ENCODE results near the gene SEC16A. TPM values are rescaled to one million over a fixed set of nuclear protein-coding genes. Genes with fewer than 3 reads are reported as not detected.
A peak's percentile ranks its signal among the peaks of the same experiment; 100 is the strongest.

The SEC16A gene
- total and polyA plus RNA-seq, 3 experiments from 2014 or later: 42.9 to 78.0 (median 75.5) TPM

DNA sequence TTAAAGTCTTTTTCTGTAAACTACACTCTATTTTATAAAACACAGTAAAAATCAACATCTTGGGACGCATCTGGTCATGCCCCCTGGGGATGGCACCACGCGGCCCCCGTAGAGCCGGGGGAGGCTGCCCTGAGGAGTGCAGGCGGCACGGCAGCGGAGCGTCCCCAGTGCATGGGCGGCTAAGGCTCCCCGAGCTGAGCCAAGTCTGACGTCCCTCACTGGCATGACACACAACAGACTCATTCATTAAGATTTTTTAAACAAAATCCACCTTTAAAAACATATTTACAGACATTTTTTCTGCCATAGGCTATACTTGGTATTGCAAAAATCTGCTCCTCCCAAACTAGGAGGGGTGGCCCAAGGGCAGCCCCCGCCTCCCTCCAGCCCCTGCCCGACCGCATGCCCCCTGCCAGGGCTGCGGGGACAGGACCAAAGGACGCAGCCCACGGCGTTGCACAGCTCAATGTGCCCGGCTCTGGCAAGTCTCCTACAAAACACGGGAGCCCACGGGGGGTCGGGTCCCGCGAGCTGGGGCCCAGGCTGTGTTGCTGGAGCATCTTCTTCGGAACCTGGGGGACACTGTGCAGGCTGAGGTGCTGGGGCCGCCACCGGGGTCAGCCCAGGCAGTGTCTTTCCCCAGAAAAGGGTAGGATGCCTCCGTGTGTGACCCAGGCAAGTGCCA lies 11.8 kb upstream of the SEC16A start:
- Histone ChIP-seq H3K9me3 (ENCODE audit: low read length) (no peaks in the 10 kb centered on the region), H3K36me3 (ENCODE audit: insufficient read depth, low read length) (peaks cover 10% of the 10 kb centered on the region), H3K4me1 (ENCODE audit: insufficient read depth, low read length) (no peaks in the 10 kb centered on the region), H3K27ac (ENCODE audit: low read depth, low read length) (no peak overlapping the region), H3K4me3 (ENCODE audit: low read length) (no peak overlapping the region), H3K27me3 (ENCODE audit: insufficient read depth, low read length, poor library complexity, severe bottlenecking) (no peaks in the 10 kb centered on the region)
- no peak overlapping the region for H3K4me3 Mint-ChIP-seq
- ChIA-PET CTCF (interaction anchor here (1.0 kb wide), 1 partner anchor 10 kb away, joined by 4 read pairs; no protein-coding TSS in a partner anchor), POLR2A (no interaction called here)
- H3K9me3 Mint-ChIP-seq: no peaks in the 10 kb centered on the region
- DNase-seq: no peak
- no peaks in the 10 kb centered on the region for H3K27me3 Mint-ChIP-seq
- no peak overlapping the region for H3K27ac Mint-ChIP-seq
- H3K36me3 Mint-ChIP-seq: peaks cover 0 to 38% (median 0%) of the 10 kb centered on the region in 3 donors
- H3K4me1 Mint-ChIP-seq: no peaks in the 10 kb centered on the region

DNA sequence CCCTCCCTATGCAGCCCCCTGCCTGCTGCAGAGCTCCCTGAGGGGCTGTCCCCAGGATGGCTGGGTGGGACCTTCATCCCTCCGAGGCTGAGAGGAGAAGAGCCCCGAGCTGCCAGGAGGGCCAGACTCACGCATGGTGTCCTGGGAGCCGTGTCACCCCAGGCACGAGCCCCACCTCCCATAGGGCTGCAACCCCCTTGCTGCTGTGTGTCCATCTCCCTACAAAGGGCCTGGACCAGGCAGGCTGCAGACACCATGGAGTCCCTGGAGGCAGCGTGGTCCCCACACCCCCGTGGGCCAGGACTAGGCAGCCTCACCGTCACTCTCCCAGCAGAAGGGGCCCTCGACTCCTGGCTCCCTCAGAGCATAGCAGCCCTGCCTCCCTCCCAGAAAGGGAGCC lies 11.2 kb upstream of the SEC16A start:
- no peaks in the 10 kb centered on the region for H3K9me3 Mint-ChIP-seq
- POLR2A ChIA-PET: no interaction called here
- H3K36me3 Mint-ChIP-seq: peaks cover 0 to 32% (median 0%) of the 10 kb centered on the region in 3 donors
- no peaks in the 10 kb centered on the region for H3K27me3 ChIP-seq (ENCODE audit: insufficient read depth, low read length, poor library complexity, severe bottlenecking)
- H3K4me1 Mint-ChIP-seq: no peaks in the 10 kb centered on the region
- H3K9me3 ChIP-seq (ENCODE audit: low read length): no peaks in the 10 kb centered on the region
- no peaks in the 10 kb centered on the region for H3K27me3 Mint-ChIP-seq
- CTCF ChIA-PET: no interaction called here
- H3K4me1 ChIP-seq (ENCODE audit: insufficient read depth, low read length): no peaks in the 10 kb centered on the region
- no peak overlapping the region for H3K4me3 ChIP-seq (ENCODE audit: low read length)
- H3K4me3 Mint-ChIP-seq: no peak overlapping the region
- H3K36me3 ChIP-seq (ENCODE audit: insufficient read depth, low read length): peaks cover 7% of the 10 kb centered on the region
- no peak overlapping the region for H3K27ac ChIP-seq (ENCODE audit: low read depth, low read length)
- no peak for DNase-seq
- H3K27ac Mint-ChIP-seq: no peak overlapping the region

DNA sequence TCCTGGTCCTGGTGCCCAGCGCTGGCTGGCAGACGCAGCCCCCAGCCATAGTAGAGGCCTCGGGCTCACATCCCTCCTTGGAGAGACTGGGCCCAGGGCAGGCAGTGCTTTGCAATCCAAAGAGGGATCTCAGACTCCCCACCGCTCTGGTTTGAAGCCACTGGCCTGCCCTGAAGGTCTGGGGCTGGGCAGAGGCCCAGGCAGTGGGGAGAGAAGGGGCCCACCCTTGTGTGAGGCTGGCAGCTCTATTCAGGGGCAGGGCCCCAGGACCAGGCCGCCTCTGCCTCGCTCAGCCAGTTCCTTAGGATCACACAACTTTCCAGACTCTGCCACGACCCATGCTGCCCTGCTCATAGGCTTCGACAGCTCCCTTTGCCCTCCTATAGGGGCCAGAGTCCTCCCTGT lies 10.7 kb upstream of the SEC16A start:
- no peak for DNase-seq
- no peaks in the 10 kb centered on the region for H3K27me3 ChIP-seq (ENCODE audit: insufficient read depth, low read length, poor library complexity, severe bottlenecking)
- H3K4me1 Mint-ChIP-seq: no peaks in the 10 kb centered on the region
- ChIA-PET POLR2A (no interaction called here), CTCF (no interaction called here)
- no peak overlapping the region for H3K27ac ChIP-seq (ENCODE audit: low read depth, low read length)
- peaks cover 4% of the 10 kb centered on the region for H3K36me3 ChIP-seq (ENCODE audit: insufficient read depth, low read length)
- no peak overlapping the region for H3K4me3 ChIP-seq (ENCODE audit: low read length)
- H3K4me1 ChIP-seq (ENCODE audit: insufficient read depth, low read length): peaks cover 4% of the 10 kb centered on the region
- no peaks in the 10 kb centered on the region for H3K27me3 Mint-ChIP-seq
- peaks cover 0 to 28% (median 0%) of the 10 kb centered on the region in 3 donors for H3K36me3 Mint-ChIP-seq
- H3K27ac Mint-ChIP-seq: no peak overlapping the region
- no peaks in the 10 kb centered on the region for H3K9me3 ChIP-seq (ENCODE audit: low read length)
- no peaks in the 10 kb centered on the region for H3K9me3 Mint-ChIP-seq
- H3K4me3 Mint-ChIP-seq: no peak overlapping the region

DNA sequence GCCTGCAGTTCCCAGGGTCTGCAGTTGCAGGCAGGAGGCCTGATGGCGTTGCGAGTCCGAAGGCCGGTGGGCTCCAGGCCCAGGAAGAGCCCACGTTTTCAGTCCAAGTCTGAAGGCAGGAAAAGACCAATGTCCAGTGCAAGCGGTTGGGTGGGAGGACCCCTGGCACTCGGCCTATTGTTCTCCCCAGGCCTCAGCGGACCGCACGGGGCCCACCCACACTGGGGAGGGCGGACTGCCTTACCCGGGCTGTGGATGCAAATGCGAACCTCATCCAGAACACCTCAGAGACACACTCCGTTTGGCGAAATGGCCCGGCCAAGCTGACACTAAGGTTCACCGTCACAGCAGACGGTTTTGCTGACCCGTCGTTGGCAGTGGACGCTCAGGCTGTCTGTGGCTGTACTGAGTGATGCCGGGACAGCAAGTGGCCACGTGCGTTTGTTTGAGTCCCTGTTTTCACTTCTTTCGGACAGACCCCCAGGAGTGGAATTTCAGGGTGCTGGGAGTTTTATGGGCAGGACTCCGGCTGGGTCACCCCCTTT lies 10.2 kb upstream of the SEC16A start:
- no peaks in the 10 kb centered on the region for H3K27me3 ChIP-seq (ENCODE audit: insufficient read depth, low read length, poor library complexity, severe bottlenecking)
- CTCF ChIA-PET: no interaction called here
- H3K36me3 ChIP-seq (ENCODE audit: insufficient read depth, low read length): peaks cover 4% of the 10 kb centered on the region
- no peaks in the 10 kb centered on the region for H3K4me1 Mint-ChIP-seq
- H3K4me1 ChIP-seq (ENCODE audit: insufficient read depth, low read length): peaks cover 4% of the 10 kb centered on the region
- no peaks in the 10 kb centered on the region for H3K27me3 Mint-ChIP-seq
- H3K4me3 ChIP-seq (ENCODE audit: low read length): no peak overlapping the region
- peaks cover 0 to 23% (median 0%) of the 10 kb centered on the region in 3 donors for H3K36me3 Mint-ChIP-seq
- H3K27ac Mint-ChIP-seq: peak overlapping the region in 1 of 8 donors; percentile 68
- H3K27ac ChIP-seq (ENCODE audit: low read depth, low read length): no peak overlapping the region
- no peak for DNase-seq
- POLR2A ChIA-PET: no interaction called here
- no peak overlapping the region for H3K4me3 Mint-ChIP-seq
- H3K9me3 Mint-ChIP-seq: no peaks in the 10 kb centered on the region
- H3K9me3 ChIP-seq (ENCODE audit: low read length): no peaks in the 10 kb centered on the region

DNA sequence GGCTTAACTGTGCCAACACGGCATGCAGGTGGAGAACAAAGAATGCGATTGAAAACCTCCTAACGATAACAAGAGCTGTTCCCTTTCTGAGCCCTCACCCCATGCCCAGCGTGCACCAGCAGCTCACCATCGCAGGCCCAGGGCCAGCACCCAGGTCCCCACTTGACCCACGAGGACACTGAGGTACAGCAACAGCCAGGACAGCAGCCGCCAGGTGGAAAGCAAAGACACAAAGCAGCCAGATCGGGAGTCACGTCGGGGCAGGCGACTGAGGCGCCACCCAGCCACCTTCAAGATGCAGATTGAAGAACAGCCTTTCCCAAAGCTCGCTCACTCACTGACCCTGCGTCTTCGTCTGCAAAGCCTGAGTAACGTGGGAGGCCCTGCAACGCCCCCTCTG lies 6.9 kb upstream of the SEC16A start:
- H3K27ac Mint-ChIP-seq: no peak overlapping the region
- CTCF ChIA-PET: interaction anchor here (0.7 to 6.9 kb wide), 5 partner anchors 137 to 154 kb away, joined by 3 to 82 read pairs (median 19); no protein-coding TSS in a partner anchor
- no peak overlapping the region for H3K4me3 Mint-ChIP-seq
- Histone ChIP-seq H3K4me3 (ENCODE audit: low read length) (no peak overlapping the region), H3K36me3 (ENCODE audit: insufficient read depth, low read length) (no peaks in the 10 kb centered on the region), H3K9me3 (ENCODE audit: low read length) (no peaks in the 10 kb centered on the region), H3K4me1 (ENCODE audit: insufficient read depth, low read length) (peaks cover 4% of the 10 kb centered on the region), H3K27me3 (ENCODE audit: insufficient read depth, low read length, poor library complexity, severe bottlenecking) (no peaks in the 10 kb centered on the region), H3K27ac (ENCODE audit: low read depth, low read length) (no peak overlapping the region)
- POLR2A ChIA-PET: no interaction called here
- DNase-seq: no peak
- H3K27me3 Mint-ChIP-seq: no peaks in the 10 kb centered on the region
- H3K9me3 Mint-ChIP-seq: no peaks in the 10 kb centered on the region
- H3K36me3 Mint-ChIP-seq: peaks cover 0 to 2% (median 0%) of the 10 kb centered on the region in 3 donors
- H3K4me1 Mint-ChIP-seq: peaks cover 0 to 5% (median 5%) of the 10 kb centered on the region in 3 donors

DNA sequence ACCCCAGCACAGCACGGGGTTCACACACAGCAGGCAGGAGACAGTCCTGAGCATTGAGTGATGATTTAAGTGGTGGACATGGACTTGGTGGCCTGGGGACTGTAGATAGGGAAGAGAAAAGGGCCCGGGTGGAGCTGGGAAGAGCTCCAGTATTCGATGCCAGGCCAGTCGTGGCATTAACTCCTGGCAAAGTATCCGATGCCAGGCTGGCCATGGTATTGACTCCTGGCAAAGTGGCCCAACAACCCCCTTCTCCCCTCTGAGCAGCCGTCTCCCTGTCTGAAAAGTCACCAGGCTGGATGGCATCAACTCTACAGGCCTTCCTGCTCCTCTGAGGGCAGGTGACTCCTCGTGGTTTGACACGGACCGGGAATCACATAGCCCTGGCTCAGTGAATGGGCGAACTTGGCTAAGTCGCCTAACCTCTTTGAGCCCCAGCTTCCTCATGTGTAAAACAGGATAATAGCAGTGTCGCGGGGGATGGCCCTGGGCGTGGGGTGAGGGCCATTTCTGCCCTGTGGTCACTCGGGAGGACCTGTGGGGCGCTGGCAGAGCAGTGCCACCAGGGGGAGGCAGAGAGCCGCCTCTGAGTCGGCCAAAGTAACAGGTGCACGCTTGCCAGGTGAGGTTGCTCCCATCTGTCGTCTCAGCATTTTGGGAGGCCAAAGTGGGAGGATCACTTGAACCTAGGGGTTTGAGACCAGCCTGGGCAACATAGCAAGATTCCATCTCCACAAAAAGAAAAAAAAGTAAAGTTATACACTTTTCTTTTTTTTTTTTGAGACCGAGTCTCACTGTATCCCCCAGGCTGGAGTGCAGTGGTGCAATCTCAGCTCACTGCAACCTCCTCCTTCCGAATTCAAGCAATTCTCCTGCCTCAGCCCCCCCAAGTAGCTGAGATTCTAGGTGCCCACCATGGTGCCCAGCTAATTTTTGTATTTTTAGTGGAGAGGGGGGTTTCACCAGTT lies 5.7 kb upstream of the SEC16A start:
- H3K27me3 ChIP-seq (ENCODE audit: insufficient read depth, low read length, poor library complexity, severe bottlenecking): no peaks in the 10 kb centered on the region
- H3K27me3 Mint-ChIP-seq: no peaks in the 10 kb centered on the region
- no peak overlapping the region for H3K4me3 ChIP-seq (ENCODE audit: low read length)
- ChIA-PET CTCF (interaction anchor here (0.7 to 6.9 kb wide), 14 partner anchors 14 to 184 kb away, joined by 3 to 82 read pairs (median 6); no protein-coding TSS in a partner anchor), POLR2A (no interaction called here)
- peak; percentile 65 to 82 (median 71) for DNase-seq
- peaks cover 0 to 7% (median 7%) of the 10 kb centered on the region in 3 donors for H3K4me1 Mint-ChIP-seq
- peak overlapping the region in 2 of 8 donors; percentile 62 to 91 for H3K27ac Mint-ChIP-seq
- no peaks in the 10 kb centered on the region for H3K9me3 Mint-ChIP-seq
- peak overlapping the region in 1 of 7 donors; percentile 58 for H3K4me3 Mint-ChIP-seq
- H3K36me3 Mint-ChIP-seq: no peaks in the 10 kb centered on the region
- H3K9me3 ChIP-seq (ENCODE audit: low read length): no peaks in the 10 kb centered on the region
- no peaks in the 10 kb centered on the region for H3K36me3 ChIP-seq (ENCODE audit: insufficient read depth, low read length)
- H3K27ac ChIP-seq (ENCODE audit: low read depth, low read length): no peak overlapping the region
- peaks cover 12% of the 10 kb centered on the region for H3K4me1 ChIP-seq (ENCODE audit: insufficient read depth, low read length)

DNA sequence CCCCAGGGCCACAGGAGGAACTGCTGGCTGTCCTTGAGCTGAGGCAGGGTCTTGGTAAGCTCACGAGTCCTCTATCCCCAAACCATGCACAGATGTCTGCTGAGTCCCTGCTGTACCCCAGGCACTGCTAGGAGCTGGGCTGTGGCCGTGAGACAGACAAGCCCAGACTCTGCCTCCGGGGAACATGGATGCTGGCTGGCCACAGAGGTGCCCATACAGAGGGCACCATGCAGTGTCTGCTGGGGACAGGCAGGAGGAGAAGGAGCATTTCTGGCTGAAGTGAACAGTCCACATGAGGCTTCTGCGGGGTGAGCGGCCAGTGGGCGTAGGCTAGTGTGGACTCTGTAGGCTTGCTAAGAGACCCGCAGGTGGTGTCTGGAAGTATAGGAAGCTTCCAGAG lies 4.8 kb upstream of the SEC16A start:
- Histone ChIP-seq H3K4me1 (ENCODE audit: insufficient read depth, low read length) (peaks cover 12% of the 10 kb centered on the region), H3K4me3 (ENCODE audit: low read length) (no peak overlapping the region), H3K27me3 (ENCODE audit: insufficient read depth, low read length, poor library complexity, severe bottlenecking) (no peaks in the 10 kb centered on the region), H3K27ac (ENCODE audit: low read depth, low read length) (no peak overlapping the region), H3K36me3 (ENCODE audit: insufficient read depth, low read length) (no peaks in the 10 kb centered on the region), H3K9me3 (ENCODE audit: low read length) (no peaks in the 10 kb centered on the region)
- peak overlapping the region in 1 of 8 donors; percentile 91 for H3K27ac Mint-ChIP-seq
- CTCF ChIA-PET: interaction anchor here (1.0 to 6.9 kb wide), 13 partner anchors 15 to 185 kb away, joined by 3 to 82 read pairs (median 6); no protein-coding TSS in a partner anchor
- DNase-seq: no peak
- H3K4me1 Mint-ChIP-seq: peaks cover 0 to 10% (median 7%) of the 10 kb centered on the region in 3 donors
- no peaks in the 10 kb centered on the region for H3K27me3 Mint-ChIP-seq
- H3K36me3 Mint-ChIP-seq: peaks cover 0 to 2% (median 0%) of the 10 kb centered on the region in 3 donors
- POLR2A ChIA-PET: no interaction called here
- no peak overlapping the region for H3K4me3 Mint-ChIP-seq
- no peaks in the 10 kb centered on the region for H3K9me3 Mint-ChIP-seq

Data from CD8-positive, alpha-beta memory T cell (primary cell).